ENCODE results near the gene FOXC1.

FOXC1 gene

DNA sequence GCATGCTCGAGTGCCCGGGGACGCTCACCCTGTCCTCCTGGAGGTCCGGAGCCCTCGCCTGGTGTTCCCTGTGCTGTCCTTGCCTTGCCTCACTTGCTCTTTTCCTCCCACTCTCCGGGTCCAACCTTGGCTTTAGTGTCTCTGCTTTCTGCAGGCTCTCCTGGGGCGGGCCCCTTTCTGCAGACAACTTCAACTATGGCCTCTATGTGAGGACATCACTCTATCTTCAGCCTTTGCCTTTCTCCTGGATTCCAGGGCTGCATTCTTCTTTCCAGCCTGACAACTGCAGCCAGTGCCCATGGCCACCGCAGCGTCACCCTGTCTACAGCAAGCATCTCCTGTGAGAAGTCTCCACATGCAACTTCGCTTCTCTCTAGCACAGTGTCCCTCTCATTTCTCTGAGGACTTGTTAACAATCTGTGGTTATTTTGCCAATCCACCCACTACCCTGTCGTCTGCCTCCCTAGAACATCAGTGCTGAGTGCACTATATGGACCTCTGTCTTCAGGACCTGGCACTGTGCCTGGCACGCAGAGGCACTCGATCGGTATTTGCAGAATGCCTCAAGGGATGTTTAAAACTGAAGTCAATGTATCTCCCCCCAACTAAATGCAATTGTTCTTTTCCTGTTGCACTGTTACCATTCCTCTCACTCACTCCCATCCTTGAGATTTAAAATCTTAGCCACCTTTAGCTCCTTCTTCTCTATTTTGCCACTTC, 35.9 kb downstream of the FOXC1 start:
- DNase-seq, result no peak

DNA sequence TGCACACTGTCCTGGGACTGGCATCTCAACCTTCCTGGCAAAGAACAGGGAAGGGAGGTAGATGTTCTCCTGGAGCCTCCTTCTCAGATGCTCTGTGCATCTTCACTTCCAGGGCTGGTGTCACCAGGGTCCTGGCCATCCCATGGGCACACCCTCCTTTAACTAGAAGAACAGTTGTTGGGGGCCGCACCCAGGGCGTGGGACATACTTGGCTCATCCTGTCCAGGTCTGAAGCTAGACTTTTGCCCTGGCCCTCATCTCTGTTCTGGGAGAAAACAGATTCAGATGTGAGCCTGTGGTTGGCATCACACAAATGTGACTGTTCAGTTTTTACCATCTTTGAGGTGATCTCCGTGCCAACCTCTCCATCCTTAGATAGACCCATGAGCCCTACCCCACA, 41.6 kb downstream of the FOXC1 start:
- DNase-seq, result no peak

DNA sequence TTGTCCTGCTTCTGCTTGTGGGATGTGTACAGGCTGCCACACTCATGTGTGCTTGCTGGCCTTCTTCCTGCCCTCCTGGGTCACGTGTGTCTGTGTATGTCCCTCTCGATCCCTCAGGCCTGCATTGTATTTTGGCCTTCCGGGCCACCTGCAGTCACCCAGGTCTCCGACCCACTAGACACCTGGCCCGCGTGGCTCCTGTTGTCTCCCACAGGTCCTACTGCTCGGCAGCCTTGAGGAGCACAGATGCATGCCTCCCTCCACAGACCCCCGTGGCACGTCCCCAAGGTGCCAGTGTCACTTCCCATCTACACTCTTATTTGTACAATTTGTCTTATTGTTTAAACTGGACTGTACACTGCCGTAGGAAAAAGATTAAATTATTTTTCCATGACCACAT, 43.1 kb downstream of the FOXC1 start:
- DNase-seq, result no peak

DNA sequence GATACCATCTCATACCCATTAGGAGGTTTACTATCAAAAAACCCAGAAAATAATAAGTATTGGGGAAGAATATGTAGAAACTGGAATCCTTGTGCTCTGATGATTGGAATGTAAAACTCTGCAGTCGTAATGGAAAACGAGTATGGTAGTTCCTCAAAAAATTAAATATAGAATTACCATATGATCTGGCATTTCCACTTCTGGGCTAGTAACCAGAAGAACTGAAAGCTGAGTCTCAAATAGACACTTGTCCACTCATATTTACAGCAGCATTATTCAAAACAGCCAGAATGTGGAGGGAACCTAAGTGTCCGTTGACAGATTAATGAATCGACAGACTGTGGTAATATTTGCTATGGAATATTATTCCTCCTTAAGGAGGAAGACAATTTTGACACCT, 44.3 kb downstream of the FOXC1 start:
- DNase-seq, result no peak

DNA sequence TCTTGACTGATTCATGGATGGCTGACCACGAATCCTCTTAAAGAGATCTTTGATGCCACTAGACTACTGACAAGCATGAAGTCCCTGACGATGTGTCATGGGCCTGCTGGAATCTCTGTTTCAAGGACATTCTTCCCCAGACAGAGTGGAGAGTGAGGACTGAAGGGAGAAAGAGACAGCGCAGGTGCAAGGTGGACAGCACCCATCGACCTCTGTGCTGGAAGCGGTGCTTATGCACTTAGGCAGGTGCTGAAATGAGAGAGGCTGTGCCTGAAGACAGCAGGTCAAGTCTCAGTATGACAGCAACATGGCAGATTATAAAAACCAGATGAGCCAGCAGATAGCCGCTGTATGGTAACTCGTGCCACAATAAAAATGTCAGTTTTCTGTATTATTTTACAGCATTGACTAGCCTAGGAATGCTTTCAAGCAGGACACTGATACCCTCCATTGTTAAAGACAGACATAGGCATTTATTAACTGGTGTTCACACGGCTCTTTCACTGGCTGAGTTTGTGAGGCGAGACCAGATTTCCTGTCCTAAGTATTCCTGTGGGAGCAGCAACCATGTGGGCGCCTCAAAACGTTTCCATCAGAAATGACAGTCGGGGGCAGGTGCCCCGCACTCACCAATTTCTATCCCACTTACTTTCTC, 47.5 kb downstream of the FOXC1 start:
- no peak for DNase-seq

DNA sequence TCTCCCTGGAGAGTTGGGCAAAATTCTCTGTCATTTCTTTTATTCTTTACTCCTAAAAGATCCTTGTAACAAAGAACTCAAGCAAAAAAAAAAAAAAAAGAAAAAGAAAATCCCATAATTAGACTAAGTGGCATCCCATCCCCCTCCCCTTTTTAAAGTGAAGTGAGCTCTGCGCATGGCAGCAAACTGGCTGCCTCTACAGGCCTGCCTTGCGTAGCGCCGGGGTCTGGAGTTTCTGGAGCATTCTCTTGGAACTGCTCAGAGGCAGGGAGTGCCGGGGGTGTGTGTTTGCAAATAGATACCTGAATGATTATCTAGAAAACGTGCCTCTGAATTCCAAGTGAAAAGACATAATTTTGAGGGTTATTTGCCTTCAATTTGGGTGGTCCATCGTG, 48.1 kb downstream of the FOXC1 start:
- DNase-seq, result no peak

DNA sequence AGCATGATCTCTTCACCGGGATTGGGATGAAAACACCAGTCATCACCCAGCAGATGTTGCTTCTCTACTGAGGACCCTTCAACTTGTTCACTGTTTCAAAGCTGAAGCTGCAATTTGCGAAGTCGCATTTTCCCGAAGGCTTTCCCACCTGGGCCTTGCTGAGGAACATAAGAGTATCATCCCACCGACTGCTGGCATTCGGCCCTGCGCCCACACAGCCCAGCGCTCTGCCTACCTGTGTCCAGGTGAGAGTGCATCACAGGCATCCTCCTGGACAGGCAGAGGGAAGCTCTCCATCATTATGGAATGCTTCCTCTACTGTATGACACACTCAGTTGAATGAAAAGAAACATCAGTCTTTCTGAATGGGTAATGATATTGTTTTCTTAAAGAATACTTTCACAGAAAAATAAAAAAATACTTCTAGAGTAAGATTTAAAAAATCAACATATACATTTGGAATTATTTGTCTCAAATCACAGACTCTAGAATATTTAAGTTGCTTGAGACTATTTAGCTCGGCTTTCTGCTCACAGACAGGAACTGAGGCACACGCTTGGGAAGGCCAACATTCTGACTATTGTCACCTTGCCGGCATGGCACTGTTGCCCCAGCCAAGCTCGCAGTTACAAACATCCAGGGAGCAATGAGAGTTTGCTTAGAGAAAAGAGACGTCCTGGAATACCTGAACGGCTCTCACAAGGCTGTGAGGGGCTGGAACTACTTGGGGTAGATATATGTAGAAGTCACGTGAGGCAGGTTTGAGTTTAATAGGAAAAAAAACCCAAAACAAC, 48.7 kb downstream of the FOXC1 start:
- DNase-seq, result no peak

DNA sequence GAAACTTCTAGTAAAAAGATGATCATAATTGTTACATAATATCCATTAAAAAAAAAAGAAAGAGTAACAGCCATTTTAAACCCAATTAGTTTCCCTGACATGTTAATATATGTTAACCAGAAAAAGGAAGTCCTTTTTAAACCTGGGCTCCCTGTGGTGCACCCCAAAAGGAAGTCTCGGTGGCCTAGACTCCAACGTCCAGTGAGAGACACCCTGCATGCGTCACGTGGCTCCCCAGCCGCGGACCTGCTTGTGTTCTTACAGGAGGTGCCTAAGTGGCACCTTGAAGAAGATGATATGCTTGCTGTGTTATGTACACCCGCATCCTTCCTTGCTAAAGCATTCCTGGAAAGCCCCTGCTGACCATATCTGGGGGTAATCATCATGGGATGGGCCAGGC, 50.1 kb downstream of the FOXC1 start:
- no peak for DNase-seq

DNA sequence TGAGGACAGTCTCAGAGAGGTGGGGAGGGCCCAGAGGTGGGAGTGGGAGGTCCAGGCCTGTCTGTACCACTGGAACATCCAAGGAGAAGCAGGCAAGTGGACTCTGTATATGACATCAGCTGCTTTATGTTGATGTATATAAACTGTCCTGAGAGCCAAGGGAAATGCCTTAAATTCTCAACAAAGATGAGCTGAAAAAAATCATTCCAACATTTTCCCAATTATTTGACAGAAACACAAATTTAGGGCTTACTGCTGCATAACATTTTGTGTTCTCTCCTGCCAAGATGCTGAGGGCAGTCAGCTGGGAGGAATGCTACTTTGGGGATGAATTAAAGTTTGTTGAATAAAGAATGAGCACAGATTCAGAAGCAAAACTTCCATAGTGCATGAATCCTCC, 52.8 kb downstream of the FOXC1 start:
- DNase-seq, result no peak

Measured in NCI-H1092 (cell line).